GM18499 (cell line): ENCODE measurements around the gene PPT1.

Source experiments
- ATAC-seq: cut with Tn5 transposase; IDR thresholded peaks from one replicate; pipeline ENCODE4 v1.9.1; 2021; ENCODE audit warnings: moderate number of reproducible peaks; ENCODE audit not compliant: insufficient read depth, unreplicated experiment

The PPT1 gene

GRCh38 chr1:40032240-40032891 is 64.7 kb downstream of the PPT1 start:
- no peak for ATAC-seq

GRCh38 chr1:40030528-40031135 is 66.4 kb downstream of the PPT1 start:
- no peak for ATAC-seq

- ATAC-seq = no peak
Observed at GRCh38 chr1:40029608-40030007, 67.4 kb downstream of the PPT1 start.

- ATAC-seq = no peak
Observed at GRCh38 chr1:40027647-40028046, 69.4 kb downstream of the PPT1 start.

GRCh38 chr1:40024671-40025070 is 72.4 kb downstream of the PPT1 start:
- no peak for ATAC-seq

GRCh38 chr1:40023379-40023944 is 73.6 kb downstream of the PPT1 start:
- no peak for ATAC-seq
